Neural cell (in vitro differentiated cells): ENCODE results near the gene SPATA33.

Source experiments
- CTCF ChIP-seq: fragments of 450-650 bp; IDR thresholded peaks from 2 replicates; pipeline ENCODE4 v1.5.1; 2014; ENCODE audit warnings: antibody characterized with exemption, mild to moderate bottlenecking, moderate library complexity; ENCODE audit not compliant: poor library complexity, severe bottlenecking
- EZH2 ChIP-seq: fragments of 200-600, 300-800 bp; shearing (Covaris generic), sonication (generic); IDR thresholded peaks from 2 replicates; pipeline ENCODE4 v1.6.1; 2014; ENCODE audit warnings: antibody characterized with exemption, low read length, borderline replicate concordance, mild to moderate bottlenecking; ENCODE audit not compliant: insufficient read depth, poor library complexity, severe bottlenecking
- POLR2AphosphoS5 ChIP-seq: IDR thresholded peaks from 2 replicates; pipeline ENCODE4 v1.6.1; 2012
- TF ChIP-seq, protein P1 (sequence below): IDR thresholded peaks from 2 replicates; pipeline ENCODE4 v1.6.1; 2012; ENCODE audit warnings: borderline replicate concordance

DNA sequence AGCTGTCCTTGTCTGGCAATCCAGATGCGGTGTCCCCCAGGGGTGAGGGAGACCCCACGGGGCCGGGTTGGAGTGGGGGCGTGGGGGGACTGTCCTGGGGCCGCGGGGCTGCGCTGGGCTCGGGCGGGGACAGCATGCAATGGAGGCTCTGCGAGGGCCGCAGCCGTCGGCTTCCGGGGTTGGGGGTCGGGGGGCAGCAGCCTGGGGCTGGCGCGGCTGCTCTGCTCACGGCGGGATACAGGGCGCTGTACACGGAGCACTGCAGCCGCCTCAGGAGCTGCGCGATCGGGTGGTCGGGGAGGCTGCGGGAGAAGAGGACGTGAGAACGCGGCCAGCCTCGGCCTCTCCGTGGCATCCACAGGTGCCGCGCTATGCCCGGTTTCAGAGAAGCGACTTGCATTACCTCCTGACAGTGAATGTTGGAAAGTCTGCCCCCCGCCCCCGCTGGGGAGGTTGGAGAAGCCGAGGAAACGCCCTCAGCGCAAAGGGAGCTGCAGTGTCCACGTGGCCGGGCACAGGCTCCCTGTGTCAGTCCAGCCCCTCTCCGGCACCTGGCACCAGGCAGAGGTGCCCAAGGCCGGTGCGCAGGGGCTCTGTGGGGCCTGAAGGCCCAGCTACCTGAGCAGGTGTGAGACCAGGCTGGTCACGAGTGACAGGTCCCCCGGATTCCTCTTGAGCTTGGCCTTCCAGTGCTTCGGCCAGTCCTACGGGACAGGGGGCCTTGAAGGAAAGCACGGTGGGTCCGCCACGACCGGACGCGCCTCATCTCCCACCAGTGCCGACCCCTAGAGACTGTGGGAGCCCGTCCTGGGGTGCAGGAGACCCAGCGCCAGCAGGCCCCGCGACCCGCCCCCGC, 53.3 kb downstream of the SPATA33 start:
- TF ChIP-seq, protein P1, sequence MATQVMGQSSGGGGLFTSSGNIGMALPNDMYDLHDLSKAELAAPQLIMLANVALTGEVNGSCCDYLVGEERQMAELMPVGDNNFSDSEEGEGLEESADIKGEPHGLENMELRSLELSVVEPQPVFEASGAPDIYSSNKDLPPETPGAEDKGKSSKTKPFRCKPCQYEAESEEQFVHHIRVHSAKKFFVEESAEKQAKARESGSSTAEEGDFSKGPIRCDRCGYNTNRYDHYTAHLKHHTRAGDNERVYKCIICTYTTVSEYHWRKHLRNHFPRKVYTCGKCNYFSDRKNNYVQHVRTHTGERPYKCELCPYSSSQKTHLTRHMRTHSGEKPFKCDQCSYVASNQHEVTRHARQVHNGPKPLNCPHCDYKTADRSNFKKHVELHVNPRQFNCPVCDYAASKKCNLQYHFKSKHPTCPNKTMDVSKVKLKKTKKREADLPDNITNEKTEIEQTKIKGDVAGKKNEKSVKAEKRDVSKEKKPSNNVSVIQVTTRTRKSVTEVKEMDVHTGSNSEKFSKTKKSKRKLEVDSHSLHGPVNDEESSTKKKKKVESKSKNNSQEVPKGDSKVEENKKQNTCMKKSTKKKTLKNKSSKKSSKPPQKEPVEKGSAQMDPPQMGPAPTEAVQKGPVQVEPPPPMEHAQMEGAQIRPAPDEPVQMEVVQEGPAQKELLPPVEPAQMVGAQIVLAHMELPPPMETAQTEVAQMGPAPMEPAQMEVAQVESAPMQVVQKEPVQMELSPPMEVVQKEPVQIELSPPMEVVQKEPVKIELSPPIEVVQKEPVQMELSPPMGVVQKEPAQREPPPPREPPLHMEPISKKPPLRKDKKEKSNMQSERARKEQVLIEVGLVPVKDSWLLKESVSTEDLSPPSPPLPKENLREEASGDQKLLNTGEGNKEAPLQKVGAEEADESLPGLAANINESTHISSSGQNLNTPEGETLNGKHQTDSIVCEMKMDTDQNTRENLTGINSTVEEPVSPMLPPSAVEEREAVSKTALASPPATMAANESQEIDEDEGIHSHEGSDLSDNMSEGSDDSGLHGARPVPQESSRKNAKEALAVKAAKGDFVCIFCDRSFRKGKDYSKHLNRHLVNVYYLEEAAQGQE, result no peak
- TF ChIP-seq EZH2 (no peak), CTCF (no peak), POLR2AphosphoS5 (no peak)
